MCF 10A (cell line): ENCODE measurements around the gene ADARB2. TPM values are rescaled to one million over a fixed set of nuclear protein-coding genes. Genes with fewer than 3 reads are reported as not detected.
A peak's percentile ranks its signal among the peaks of the same experiment; 100 is the strongest.

ENCODE experiments used
- BruUV-seq: library from RNA; stranded (reverse); fragments of 400-500 nt; replicated peaks from 2 replicates; lab custom pipeline; 2021; lab: Mats Ljungman, UMichigan
- CTCF ChIA-PET: fragments of 300-600 bp; sonication (Branson Sonifier 250); formaldehyde crosslinking; extraction: SDS; loops from one replicate; lab custom pipeline; 2021; ENCODE audit warnings: antibody characterized with exemption, inconsistent platforms; lab: Yijun Ruan, JAX
- POLR2A ChIA-PET: fragments of 300-600, 350-650 bp; sonication (Branson Sonifier 250); formaldehyde crosslinking; extraction: SDS; loops from one replicate; lab custom pipeline; 2020; ENCODE audit warnings: antibody characterized with exemption, inconsistent platforms; lab: Yijun Ruan, JAX
- DNase-seq: peaks from one replicate; pipeline ENCODE4 v3.0.0-alpha.2; 2018; ENCODE audit not compliant: unreplicated experiment
- H3K27ac Mint-ChIP-seq: one replicate; pipeline ENCODE4 v1.8.0; 2022; ENCODE audit warnings: mild to moderate bottlenecking, low read depth, mixed read lengths; ENCODE audit not compliant: unreplicated experiment
- H3K27me3 Mint-ChIP-seq: one replicate; pipeline ENCODE4 v1.8.0; 2022; ENCODE audit warnings: mixed read lengths; ENCODE audit not compliant: insufficient read depth, unreplicated experiment
- H3K36me3 Mint-ChIP-seq: one replicate; pipeline ENCODE4 v1.8.0; 2022; ENCODE audit warnings: mild to moderate bottlenecking, moderate library complexity, mixed read lengths; ENCODE audit not compliant: insufficient read depth, unreplicated experiment
- H3K4me1 Mint-ChIP-seq: one replicate; pipeline ENCODE4 v1.8.0; 2022; ENCODE audit warnings: mixed read lengths; ENCODE audit not compliant: insufficient read depth, unreplicated experiment
- H3K4me3 Mint-ChIP-seq: one replicate; pipeline ENCODE4 v1.8.0; 2022; ENCODE audit warnings: mild to moderate bottlenecking, moderate library complexity, mixed read lengths; ENCODE audit not compliant: unreplicated experiment
- H3K9me3 Mint-ChIP-seq: one replicate; pipeline ENCODE4 v1.8.0; 2022; ENCODE audit warnings: mixed read lengths; ENCODE audit not compliant: unreplicated experiment
- CTCF ChIP-seq: fragments of 200-600 bp; IDR thresholded peaks from one replicate; pipeline ENCODE4 v1.8.0; 2022; ENCODE audit warnings: antibody characterized with exemption, mild to moderate bottlenecking; ENCODE audit not compliant: unreplicated experiment
- intact Hi-C: fragments of 100-400 bp; cut with micrococcal nuclease; formaldehyde crosslinking; loops from 2 replicates; pipeline ENCODE4 v1.14.1; 2022
- total RNA-seq: library from RNA; stranded (reverse); gene quantifications from 2 replicates; pipeline ENCODE4 v1.2.3, GENCODE V29; 2022

Gene ADARB2
- total RNA-seq, 1 experiment from 2014 or later: 0.96 TPM

GRCh38 chr10:1603181-1603580 is 134.1 kb downstream of the ADARB2 start:
- no peak for DNase-seq
- no TSS peak for BruUV-seq
- ChIA-PET POLR2A (no interaction called here), CTCF (interaction anchor here (0.7 kb wide), 1 partner anchor 37 kb away, joined by 4 read pairs; no protein-coding TSS in a partner anchor)
- H3K27me3 Mint-ChIP-seq: no peaks in the 10 kb centered on the region
- H3K4me1 Mint-ChIP-seq: peaks cover 10% of the 10 kb centered on the region
- H3K9me3 Mint-ChIP-seq: no peaks in the 10 kb centered on the region
- no peak overlapping the region for H3K4me3 Mint-ChIP-seq
- H3K36me3 Mint-ChIP-seq: no peaks in the 10 kb centered on the region
- H3K27ac Mint-ChIP-seq: no peak overlapping the region
- TF ChIP-seq CTCF: no peak
- intact Hi-C loops: no loop called here

GRCh38 chr10:1602037-1602484 is 135.3 kb downstream of the ADARB2 start:
- POLR2A ChIA-PET: no interaction called here
- Mint-ChIP-seq H3K9me3 (no peaks in the 10 kb centered on the region), H3K4me3 (no peak overlapping the region), H3K27me3 (no peaks in the 10 kb centered on the region), H3K4me1 (peaks cover 10% of the 10 kb centered on the region), H3K27ac (no peak overlapping the region), H3K36me3 (no peaks in the 10 kb centered on the region)
- CTCF ChIA-PET: interaction anchor here (1.3 kb wide), 1 partner anchor 10 kb away, joined by 4 read pairs; no protein-coding TSS in a partner anchor
- intact Hi-C loops: no loop called here
- no peak for DNase-seq
- no peak for TF ChIP-seq CTCF
- no TSS peak for BruUV-seq

GRCh38 chr10:1601406-1601805 is 135.9 kb downstream of the ADARB2 start:
- Mint-ChIP-seq H3K36me3 (no peaks in the 10 kb centered on the region), H3K27me3 (no peaks in the 10 kb centered on the region), H3K4me1 (peaks cover 10% of the 10 kb centered on the region), H3K4me3 (no peak overlapping the region), H3K9me3 (no peaks in the 10 kb centered on the region), H3K27ac (no peak overlapping the region)
- CTCF ChIA-PET: interaction anchor here (1.3 kb wide), 1 partner anchor 9 kb away, joined by 4 read pairs; no protein-coding TSS in a partner anchor
- no peak for TF ChIP-seq CTCF
- intact Hi-C loops: no loop called here
- BruUV-seq: no TSS peak
- POLR2A ChIA-PET: interaction anchor here (1.4 to 2.0 kb wide), 2 partner anchors 14 to 17 kb away, joined by 5 to 11 read pairs; no protein-coding TSS in a partner anchor
- peak; percentile 55 for DNase-seq

- no peaks in the 10 kb centered on the region for H3K27me3 Mint-ChIP-seq
- H3K27ac Mint-ChIP-seq: peak overlapping the region; percentile 58
- H3K9me3 Mint-ChIP-seq: no peaks in the 10 kb centered on the region
- no peaks in the 10 kb centered on the region for H3K36me3 Mint-ChIP-seq
- ChIA-PET POLR2A (interaction anchor here (0.6 to 2.0 kb wide), 3 partner anchors 13 to 66 kb away, joined by 3 to 11 read pairs (median 5); no protein-coding TSS in a partner anchor), CTCF (interaction anchor here (1.3 kb wide), 1 partner anchor 9 kb away, joined by 4 read pairs; no protein-coding TSS in a partner anchor)
- TF ChIP-seq CTCF: no peak
- intact Hi-C loops: no loop called here
- H3K4me3 Mint-ChIP-seq: no peak overlapping the region
- no TSS peak for BruUV-seq
- DNase-seq: peak; percentile 81
- peaks cover 10% of the 10 kb centered on the region for H3K4me1 Mint-ChIP-seq
These were observed 136.5 kb downstream of the ADARB2 start for GRCh38 chr10:1600861-1601260.
